Natural killer cell (primary cell): ENCODE data around the gene FRMD4A. TPM values are rescaled to one million over a fixed set of nuclear protein-coding genes. Genes with fewer than 3 reads are reported as not detected.
"Not testable (repeated sequence)": the region's sequence is repeated elsewhere in the genome, so short reads cannot be mapped to it uniquely, and the experiment has no call there.

Experiments used
- ATAC-seq, 3 donors: fragments of 150-1000 bp in 2 of 3; fragments of 200-7000 bp in 1 of 3; cut with Tn5 transposase; 1 replicate in 1 of 3; 2 replicates in 2 of 3; pipeline ENCODE4 v1.10.0; 2021; ENCODE audit warnings: mild to moderate bottlenecking in 2 of 3, moderate library complexity in 2 of 3
- DNase-seq, 2 donors: peaks; one replicate each; pipeline versions ENCODE4 v3.0.0 to v3.0.0-alpha.2; 2013 to 2021; ENCODE audit warnings: mixed read lengths in 1 of 2
- H3K27ac ChIP-seq: one replicate; pipeline ENCODE4 v1.5.1; 2013; ENCODE audit warnings: mild to moderate bottlenecking, low read length
- H3K27me3 ChIP-seq: one replicate; pipeline ENCODE4 v1.6.1; 2013; ENCODE audit warnings: low read length; ENCODE audit not compliant: control insufficient read depth, insufficient read depth
- H3K36me3 ChIP-seq: one replicate; pipeline ENCODE4 v1.6.1; 2013; ENCODE audit warnings: low read length; ENCODE audit not compliant: control insufficient read depth, insufficient read depth
- H3K4me1 ChIP-seq: one replicate; pipeline ENCODE4 v1.6.1; 2013; ENCODE audit warnings: low read length; ENCODE audit not compliant: control insufficient read depth, insufficient read depth
- H3K4me3 ChIP-seq: one replicate; pipeline ENCODE4 v1.5.1; 2013; ENCODE audit warnings: low read length
- H3K9me3 ChIP-seq: one replicate; pipeline ENCODE4 v1.6.1; 2013; ENCODE audit warnings: low read length; ENCODE audit not compliant: control insufficient read depth, insufficient read depth
- H3K27ac Mint-ChIP-seq, 2 donors: one replicate each; pipeline ENCODE4 v1.8.0; 2022; ENCODE audit warnings: mild to moderate bottlenecking in 2 of 2, mixed read lengths in 2 of 2, moderate library complexity in 1 of 2
- H3K27me3 Mint-ChIP-seq, 2 donors: one replicate each; pipeline ENCODE4 v1.8.0; 2022; ENCODE audit warnings: low read depth in 2 of 2, mixed read lengths in 2 of 2
- H3K36me3 Mint-ChIP-seq: one replicate; pipeline ENCODE4 v1.8.0; 2022; ENCODE audit warnings: mixed read lengths
- H3K4me1 Mint-ChIP-seq, 2 donors: one replicate each; pipeline ENCODE4 v1.8.0; 2022; ENCODE audit warnings: mixed read lengths in 2 of 2
- H3K4me3 Mint-ChIP-seq: one replicate; pipeline ENCODE4 v1.8.0; 2022; ENCODE audit warnings: mild to moderate bottlenecking, moderate library complexity, mixed read lengths
- H3K9me3 Mint-ChIP-seq, 2 donors: one replicate each; pipeline ENCODE4 v1.8.0; 2022; ENCODE audit warnings: mixed read lengths in 2 of 2
- CTCF ChIP-seq: fragments of 200-600 bp; IDR thresholded peaks from one replicate; pipeline ENCODE4 v1.8.0; 2022; ENCODE audit warnings: antibody characterized with exemption
- WGBS: methylation state at CpG from one replicate; pipeline ENCODE4 v1.1.7; 2013; ENCODE audit warnings: missing lambda C conversion rate; ENCODE audit not compliant: insufficient coverage; 5-methylcytosine and 5-hydroxymethylcytosine counted together
- intact Hi-C: fragments of 100-400 bp; cut with micrococcal nuclease; formaldehyde crosslinking; loops from one replicate; pipeline ENCODE4 v1.14.2; 2022
- total RNA-seq, 4 donors: library from RNA; stranded (reverse); fragments of 120-200 nt in 1 of 4; gene quantifications; one replicate each; pipeline versions ENCODE4 v1.2.3 to v1.2.4, GENCODE V29; 2013 to 2022

FRMD4A gene
- total RNA-seq, 3 donors from 2014 or later (not counting 1 experiment from before 2014, with no cell fraction given): 0.36 to 0.38 TPM; not detected in 1

- no CpG with 5 or more reads among the region's 3 CpGs for WGBS
- Mint-ChIP-seq H3K27me3 (peaks cover 17 to 62% of the 10 kb centered on the region in 2 donors), H3K27ac (no peak overlapping the region), H3K4me1 (no peaks in the 10 kb centered on the region), H3K36me3 (no peaks in the 10 kb centered on the region), H3K9me3 (no peaks in the 10 kb centered on the region), H3K4me3 (no peak overlapping the region)
- intact Hi-C loops: no loop called here
- H3K4me1 ChIP-seq: no peaks in the 10 kb centered on the region
- no peaks in the 10 kb centered on the region for H3K9me3 ChIP-seq
- no peak for TF ChIP-seq CTCF
- H3K4me3 ChIP-seq: no peak overlapping the region
- DNase-seq (no peak), ATAC-seq (no peak)
- H3K27ac ChIP-seq: no peak overlapping the region
- H3K27me3 ChIP-seq: no peaks in the 10 kb centered on the region
- no peaks in the 10 kb centered on the region for H3K36me3 ChIP-seq
Measured at GRCh38 chr10:14072541-14072940, 258.2 kb downstream of the FRMD4A start.

GRCh38 chr10:14071956-14072355 lies 258.8 kb downstream of the FRMD4A start:
- 88% methylated on average over 4 of the region's 4 CpGs for WGBS
- intact Hi-C loops: no loop called here
- Histone ChIP-seq H3K36me3 (no peaks in the 10 kb centered on the region), H3K27me3 (no peaks in the 10 kb centered on the region), H3K4me3 (no peak overlapping the region), H3K9me3 (no peaks in the 10 kb centered on the region), H3K27ac (no peak overlapping the region), H3K4me1 (no peaks in the 10 kb centered on the region)
- ATAC-seq (no peak), DNase-seq (no peak)
- no peaks in the 10 kb centered on the region for H3K36me3 Mint-ChIP-seq
- peaks cover 14 to 62% of the 10 kb centered on the region in 2 donors for H3K27me3 Mint-ChIP-seq
- H3K4me3 Mint-ChIP-seq: no peak overlapping the region
- H3K9me3 Mint-ChIP-seq: no peaks in the 10 kb centered on the region
- no peak overlapping the region for H3K27ac Mint-ChIP-seq
- H3K4me1 Mint-ChIP-seq: no peaks in the 10 kb centered on the region
- no peak for TF ChIP-seq CTCF

GRCh38 chr10:14068601-14069250 lies 262.0 kb downstream of the FRMD4A start:
- WGBS: 93% methylated on average over 2 of the region's 2 CpGs
- Histone ChIP-seq H3K9me3 (no peaks in the 10 kb centered on the region), H3K36me3 (no peaks in the 10 kb centered on the region), H3K4me3 (no peak overlapping the region), H3K27ac (no peak overlapping the region), H3K4me1 (no peaks in the 10 kb centered on the region), H3K27me3 (no peaks in the 10 kb centered on the region)
- intact Hi-C loops: no loop called here
- ATAC-seq (no peak), DNase-seq (no peak)
- Mint-ChIP-seq H3K36me3 (no peaks in the 10 kb centered on the region), H3K27ac (no peak overlapping the region), H3K27me3 (peaks cover 11 to 40% of the 10 kb centered on the region in 2 donors), H3K4me3 (no peak overlapping the region), H3K4me1 (no peaks in the 10 kb centered on the region), H3K9me3 (no peaks in the 10 kb centered on the region)
- TF ChIP-seq CTCF: no peak

- ATAC-seq, H3K4me3 ChIP-seq, H3K4me1 Mint-ChIP-seq, DNase-seq, H3K27ac ChIP-seq, H3K27ac Mint-ChIP-seq, intact Hi-C loops, H3K36me3 ChIP-seq, H3K9me3 ChIP-seq, H3K9me3 Mint-ChIP-seq, H3K4me1 ChIP-seq, H3K27me3 ChIP-seq, H3K36me3 Mint-ChIP-seq, H3K4me3 Mint-ChIP-seq: not testable (repeated sequence)
- WGBS: 100% methylated on average over 1 of the region's 5 CpGs
- H3K27me3 Mint-ChIP-seq: peaks cover 10 to 29% of the 10 kb centered on the region in 2 donors
Measured at GRCh38 chr10:14067638-14068037, 263.1 kb downstream of the FRMD4A start.
